ENCODE results near the gene MUSTN1. TPM values are rescaled to one million over a fixed set of nuclear protein-coding genes. Genes with fewer than 3 reads are reported as not detected.

MUSTN1 gene
- polyA plus RNA-seq, 2 of the 4 experiments (the other 2 are of a cell fraction) = not detected

DNA sequence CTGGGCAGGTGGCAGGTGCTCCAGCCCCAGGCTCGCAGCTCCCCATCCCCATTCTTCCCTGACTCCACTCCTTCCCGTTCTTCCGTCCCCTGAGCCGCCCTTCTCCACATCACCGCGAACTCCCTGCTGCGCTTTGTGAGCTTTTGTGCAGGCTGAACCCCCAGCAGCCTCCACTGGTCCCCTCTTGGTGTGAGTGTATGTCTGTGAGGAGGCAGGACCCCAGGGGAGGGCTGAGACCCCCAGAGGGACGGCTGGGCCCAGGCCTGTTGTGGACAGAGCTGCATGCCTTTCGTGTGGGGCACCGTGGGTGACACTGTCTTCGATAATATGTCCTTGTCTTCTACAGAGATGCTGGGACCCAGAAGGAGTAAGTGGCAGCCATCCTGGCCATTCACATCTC lies 47.6 kb downstream of the MUSTN1 start:
- ChIA-PET CTCF (interaction anchor here (0.6 to 1.8 kb wide), 4 partner anchors 8 to 268 kb away, joined by 3 to 4 read pairs (median 4); no protein-coding TSS in a partner anchor), POLR2A (no interaction called here)
- ATAC-seq = no peak; a peak in 1 of 6 replicates
- no peak for FAIRE-seq
- no peaks in the 10 kb centered on the region for H3K9me3 ChIP-seq
- H3K4me1 ChIP-seq = no peaks in the 10 kb centered on the region
- DNase-seq (ENCODE audit: low read depth in 1 of 2, low spot score in 1 of 2) = no peak
- H3K4me2 ChIP-seq = no peak overlapping the region
- 86% methylated on average over 8 of the region's 11 CpGs for WGBS (ENCODE audit: missing lambda C conversion rate)
- H3K4me3 ChIP-seq = no peak overlapping the region
- H3K27ac ChIP-seq = no peak overlapping the region
- TF ChIP-seq SMC3 (IDR thresholded peaks at IDR 0.05) (no peak), RARB (CRISPR knock-in tag; IDR thresholded peaks at IDR 0.05) (no peak), CBX8 (IDR thresholded peaks at IDR 0.05) (no peak), JUN (IDR thresholded peaks at IDR 0.05) (no peak), FOSB (CRISPR knock-in tag; IDR thresholded peaks at IDR 0.05) (no peak), FOXS1 (CRISPR knock-in tag; IDR thresholded peaks at IDR 0.05) (no peak), NR3C1 (IDR thresholded peaks at IDR 0.05) (no peak), CHD4 (IDR thresholded peaks at IDR 0.05; ENCODE audit: borderline replicate concordance) (no peak), ZC3H11A (IDR thresholded peaks at IDR 0.05) (no peak)
- TF ChIP-seq, protein P1, sequence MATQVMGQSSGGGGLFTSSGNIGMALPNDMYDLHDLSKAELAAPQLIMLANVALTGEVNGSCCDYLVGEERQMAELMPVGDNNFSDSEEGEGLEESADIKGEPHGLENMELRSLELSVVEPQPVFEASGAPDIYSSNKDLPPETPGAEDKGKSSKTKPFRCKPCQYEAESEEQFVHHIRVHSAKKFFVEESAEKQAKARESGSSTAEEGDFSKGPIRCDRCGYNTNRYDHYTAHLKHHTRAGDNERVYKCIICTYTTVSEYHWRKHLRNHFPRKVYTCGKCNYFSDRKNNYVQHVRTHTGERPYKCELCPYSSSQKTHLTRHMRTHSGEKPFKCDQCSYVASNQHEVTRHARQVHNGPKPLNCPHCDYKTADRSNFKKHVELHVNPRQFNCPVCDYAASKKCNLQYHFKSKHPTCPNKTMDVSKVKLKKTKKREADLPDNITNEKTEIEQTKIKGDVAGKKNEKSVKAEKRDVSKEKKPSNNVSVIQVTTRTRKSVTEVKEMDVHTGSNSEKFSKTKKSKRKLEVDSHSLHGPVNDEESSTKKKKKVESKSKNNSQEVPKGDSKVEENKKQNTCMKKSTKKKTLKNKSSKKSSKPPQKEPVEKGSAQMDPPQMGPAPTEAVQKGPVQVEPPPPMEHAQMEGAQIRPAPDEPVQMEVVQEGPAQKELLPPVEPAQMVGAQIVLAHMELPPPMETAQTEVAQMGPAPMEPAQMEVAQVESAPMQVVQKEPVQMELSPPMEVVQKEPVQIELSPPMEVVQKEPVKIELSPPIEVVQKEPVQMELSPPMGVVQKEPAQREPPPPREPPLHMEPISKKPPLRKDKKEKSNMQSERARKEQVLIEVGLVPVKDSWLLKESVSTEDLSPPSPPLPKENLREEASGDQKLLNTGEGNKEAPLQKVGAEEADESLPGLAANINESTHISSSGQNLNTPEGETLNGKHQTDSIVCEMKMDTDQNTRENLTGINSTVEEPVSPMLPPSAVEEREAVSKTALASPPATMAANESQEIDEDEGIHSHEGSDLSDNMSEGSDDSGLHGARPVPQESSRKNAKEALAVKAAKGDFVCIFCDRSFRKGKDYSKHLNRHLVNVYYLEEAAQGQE (IDR thresholded peaks at IDR 0.05) = no peak

- Histone ChIP-seq H3K27ac (no peak overlapping the region), H3K4me1 (no peaks in the 10 kb centered on the region), H3K4me3 (no peak overlapping the region), H3K4me2 (no peak overlapping the region), H3K9me3 (no peaks in the 10 kb centered on the region)
- WGBS (ENCODE audit: missing lambda C conversion rate) = 46% methylated on average over 14 of the region's 19 CpGs
- DNase-seq (ENCODE audit: low read depth in 1 of 2, low spot score in 1 of 2) (no peak), ATAC-seq (no peak), FAIRE-seq (no peak)
- CTCF ChIA-PET = interaction anchor here (0.6 to 1.8 kb wide), 4 partner anchors 8 to 269 kb away, joined by 3 to 4 read pairs (median 3); no protein-coding TSS in a partner anchor
- POLR2A ChIA-PET = no interaction called here
- TF ChIP-seq BHLHE40 (IDR thresholded peaks at IDR 0.05; ENCODE audit: low read depth, low read length) (no peak), FOSB (CRISPR knock-in tag; IDR thresholded peaks at IDR 0.05) (no peak), EHF (CRISPR knock-in tag; IDR thresholded peaks at IDR 0.05) (no peak), POLR2A (IDR thresholded peaks at IDR 0.05; ENCODE audit: low read length) (no peak), RARB (CRISPR knock-in tag; IDR thresholded peaks at IDR 0.05) (no peak), EHMT2 (IDR thresholded peaks at IDR 0.05; ENCODE audit: low read depth) (no peak), MYC (IDR thresholded peaks at IDR 0.05; ENCODE audit: borderline replicate concordance, low read length) (no peak), EP300 (IDR thresholded peaks at IDR 0.05) (no peak), HOXA7 (CRISPR knock-in tag; IDR thresholded peaks at IDR 0.05) (no peak), POLR2AphosphoS2 (conservative IDR thresholded peaks at IDR 0.05; ENCODE audit: low read length) (no peak), TP53 (CRISPR knock-in tag; IDR thresholded peaks at IDR 0.05) (no peak), HES2 (IDR thresholded peaks at IDR 0.05) (no peak), CBX2 (IDR thresholded peaks at IDR 0.05; ENCODE audit: borderline replicate concordance, low read depth) (no peak), SREBF2 (IDR thresholded peaks at IDR 0.05) (no peak), JUNB (IDR thresholded peaks at IDR 0.05) (no peak)
- TF ChIP-seq, protein P2, sequence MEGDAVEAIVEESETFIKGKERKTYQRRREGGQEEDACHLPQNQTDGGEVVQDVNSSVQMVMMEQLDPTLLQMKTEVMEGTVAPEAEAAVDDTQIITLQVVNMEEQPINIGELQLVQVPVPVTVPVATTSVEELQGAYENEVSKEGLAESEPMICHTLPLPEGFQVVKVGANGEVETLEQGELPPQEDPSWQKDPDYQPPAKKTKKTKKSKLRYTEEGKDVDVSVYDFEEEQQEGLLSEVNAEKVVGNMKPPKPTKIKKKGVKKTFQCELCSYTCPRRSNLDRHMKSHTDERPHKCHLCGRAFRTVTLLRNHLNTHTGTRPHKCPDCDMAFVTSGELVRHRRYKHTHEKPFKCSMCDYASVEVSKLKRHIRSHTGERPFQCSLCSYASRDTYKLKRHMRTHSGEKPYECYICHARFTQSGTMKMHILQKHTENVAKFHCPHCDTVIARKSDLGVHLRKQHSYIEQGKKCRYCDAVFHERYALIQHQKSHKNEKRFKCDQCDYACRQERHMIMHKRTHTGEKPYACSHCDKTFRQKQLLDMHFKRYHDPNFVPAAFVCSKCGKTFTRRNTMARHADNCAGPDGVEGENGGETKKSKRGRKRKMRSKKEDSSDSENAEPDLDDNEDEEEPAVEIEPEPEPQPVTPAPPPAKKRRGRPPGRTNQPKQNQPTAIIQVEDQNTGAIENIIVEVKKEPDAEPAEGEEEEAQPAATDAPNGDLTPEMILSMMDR (IDR thresholded peaks at IDR 0.05) = no peak
Observed at GRCh38 chr3:52786330-52787215, 48.2 kb downstream of the MUSTN1 start.
